ENCODE measurements around the gene MPPED1.
A peak's percentile ranks its signal among the peaks of the same experiment; 100 is the strongest.

MPPED1 gene

GRCh38 chr22:43442386-43443151, 30.8 kb downstream of the MPPED1 start:
- POLR2A ChIA-PET (ENCODE audit: low non-redundant PET) = interaction anchor here (0.6 kb wide), 1 partner anchor 343 kb away, joined by 3 read pairs; no protein-coding TSS in a partner anchor
- TF ChIP-seq, protein P1, sequence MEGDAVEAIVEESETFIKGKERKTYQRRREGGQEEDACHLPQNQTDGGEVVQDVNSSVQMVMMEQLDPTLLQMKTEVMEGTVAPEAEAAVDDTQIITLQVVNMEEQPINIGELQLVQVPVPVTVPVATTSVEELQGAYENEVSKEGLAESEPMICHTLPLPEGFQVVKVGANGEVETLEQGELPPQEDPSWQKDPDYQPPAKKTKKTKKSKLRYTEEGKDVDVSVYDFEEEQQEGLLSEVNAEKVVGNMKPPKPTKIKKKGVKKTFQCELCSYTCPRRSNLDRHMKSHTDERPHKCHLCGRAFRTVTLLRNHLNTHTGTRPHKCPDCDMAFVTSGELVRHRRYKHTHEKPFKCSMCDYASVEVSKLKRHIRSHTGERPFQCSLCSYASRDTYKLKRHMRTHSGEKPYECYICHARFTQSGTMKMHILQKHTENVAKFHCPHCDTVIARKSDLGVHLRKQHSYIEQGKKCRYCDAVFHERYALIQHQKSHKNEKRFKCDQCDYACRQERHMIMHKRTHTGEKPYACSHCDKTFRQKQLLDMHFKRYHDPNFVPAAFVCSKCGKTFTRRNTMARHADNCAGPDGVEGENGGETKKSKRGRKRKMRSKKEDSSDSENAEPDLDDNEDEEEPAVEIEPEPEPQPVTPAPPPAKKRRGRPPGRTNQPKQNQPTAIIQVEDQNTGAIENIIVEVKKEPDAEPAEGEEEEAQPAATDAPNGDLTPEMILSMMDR (conservative IDR thresholded peaks at IDR 0.05; ENCODE audit: low read depth) = no peak
- DNase-seq (ENCODE audit: low spot score) = no peak
- CTCF ChIA-PET = no interaction called here
- no peak overlapping the region for H3K27ac ChIP-seq

DNA sequence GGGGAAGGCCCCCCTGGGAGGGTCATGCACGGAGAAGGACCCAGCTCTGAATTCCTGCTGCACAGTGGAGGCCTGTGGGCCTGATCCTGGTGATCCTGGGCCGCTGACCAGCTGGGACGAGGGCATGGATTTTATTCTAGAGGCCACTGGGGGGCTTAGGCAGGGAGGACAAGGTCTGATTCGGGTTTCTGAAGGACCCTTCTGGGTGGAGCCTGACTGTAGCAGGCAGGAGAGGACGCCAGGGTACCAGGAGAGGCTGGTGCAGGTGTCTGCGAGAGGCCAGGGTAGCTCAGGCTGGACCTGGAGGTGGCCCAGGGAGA, 31.3 kb downstream of the MPPED1 start:
- ChIA-PET POLR2A (ENCODE audit: low non-redundant PET) (interaction anchor here (0.6 kb wide), 1 partner anchor 343 kb away, joined by 3 read pairs; no protein-coding TSS in a partner anchor), CTCF (no interaction called here)
- H3K27ac ChIP-seq = no peak overlapping the region
- TF ChIP-seq, protein P1 (conservative IDR thresholded peaks at IDR 0.05; ENCODE audit: low read depth) = no peak
- no peak for DNase-seq (ENCODE audit: low spot score)

GRCh38 chr22:43446037-43446803, 34.4 kb downstream of the MPPED1 start:
- TF ChIP-seq, protein P1 (conservative IDR thresholded peaks at IDR 0.05; ENCODE audit: low read depth) = no peak
- CTCF ChIA-PET = no interaction called here
- POLR2A ChIA-PET (ENCODE audit: low non-redundant PET) = no interaction called here
- DNase-seq (ENCODE audit: low spot score) = no peak
- H3K27ac ChIP-seq = no peak overlapping the region

- POLR2A ChIA-PET (ENCODE audit: low non-redundant PET) = no interaction called here
- CTCF ChIA-PET = no interaction called here
- TF ChIP-seq, protein P1 (conservative IDR thresholded peaks at IDR 0.05; ENCODE audit: low read depth) = no peak
- no peak overlapping the region for H3K27ac ChIP-seq
- peak; percentile 9 for DNase-seq (ENCODE audit: low spot score)
Measured at GRCh38 chr22:43446916-43447315, 35.1 kb downstream of the MPPED1 start.

DNA sequence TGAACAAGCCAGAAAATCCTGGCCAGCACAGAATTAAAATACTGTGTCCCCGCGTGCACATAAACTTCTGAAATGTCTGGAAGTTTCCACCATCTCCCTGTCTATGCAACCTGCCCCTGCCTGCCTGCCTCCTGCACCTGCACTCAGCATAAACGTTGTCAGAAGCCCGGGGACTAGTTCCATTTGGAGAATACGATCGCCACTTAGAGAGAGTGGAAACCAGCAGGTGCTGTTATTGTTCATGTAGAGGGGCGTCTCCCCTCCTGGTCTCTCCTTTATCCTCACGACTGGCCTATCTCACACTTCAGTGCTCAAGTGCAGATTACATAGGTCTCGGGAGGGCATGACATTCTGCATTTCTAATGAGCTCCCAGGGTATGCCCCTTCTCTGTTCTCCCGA, 35.6 kb downstream of the MPPED1 start:
- ChIA-PET POLR2A (ENCODE audit: low non-redundant PET) (no interaction called here), CTCF (no interaction called here)
- H3K27ac ChIP-seq = no peak overlapping the region
- no peak for DNase-seq (ENCODE audit: low spot score)
- TF ChIP-seq, protein P1 (conservative IDR thresholded peaks at IDR 0.05; ENCODE audit: low read depth) = no peak

DNA sequence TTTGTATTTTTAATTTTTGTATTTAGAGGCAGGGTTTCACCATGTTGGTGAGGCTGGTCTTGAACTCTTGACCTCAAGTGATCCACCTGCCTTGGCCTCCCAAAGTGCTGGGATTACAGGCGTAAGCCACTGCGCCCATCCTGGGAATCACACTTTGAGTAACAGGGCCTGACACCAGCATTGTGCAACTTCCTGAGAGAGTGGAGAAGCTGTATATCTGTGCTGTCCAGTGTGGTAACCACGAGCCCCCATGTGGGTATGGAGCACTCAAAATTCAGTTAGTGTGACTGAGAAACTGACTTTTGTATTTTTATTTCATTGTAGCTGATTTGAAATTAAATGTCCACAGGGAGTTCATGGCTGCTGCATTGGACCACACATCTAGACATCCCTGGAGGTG, 36.2 kb downstream of the MPPED1 start:
- ChIA-PET CTCF (interaction anchor here (0.5 to 1.1 kb wide), 2 partner anchors 43 to 336 kb away, joined by 3 read pairs; no protein-coding TSS in a partner anchor), POLR2A (ENCODE audit: low non-redundant PET) (no interaction called here)
- TF ChIP-seq, protein P1 (conservative IDR thresholded peaks at IDR 0.05; ENCODE audit: low read depth) = no peak
- no peak for DNase-seq (ENCODE audit: low spot score)
- no peak overlapping the region for H3K27ac ChIP-seq
